IMR-90 (cell line): Measurements from ENCODE around the gene ANKFN1. TPM values are rescaled to one million over a fixed set of nuclear protein-coding genes. Genes with fewer than 3 reads are reported as not detected.

Experiments
- ATAC-seq: fragments of 200-7000 bp; cut with Tn5 transposase; 2 replicates; pipeline ENCODE4 v1.9.1; 2020; ENCODE audit warnings: low read depth, mild to moderate bottlenecking, moderate library complexity
- BruUV-seq: library from RNA; stranded (reverse); fragments of 400-500 nt; replicated peaks from 2 replicates; lab custom pipeline; 2021; lab: Mats Ljungman, UMichigan
- CTCF ChIA-PET: fragments of 300-600 bp; formaldehyde crosslinking; extraction: SDS; loops from one replicate; lab custom pipeline; 2021; ENCODE audit warnings: antibody characterized with exemption; lab: Yijun Ruan, JAX
- POLR2A ChIA-PET: fragments of 300-600 bp; sonication (Branson Sonifier 250); formaldehyde crosslinking; loops from one replicate; lab custom pipeline; 2022; ENCODE audit warnings: antibody characterized with exemption; ENCODE audit not compliant: unreplicated experiment; lab: Charles Lee
- DNase-seq: peaks from one replicate; pipeline ENCODE4 v3.0.0; 2013
- H2AFZ ChIP-seq: replicated peaks from 2 replicates; pipeline ENCODE3; 2013; ENCODE audit warnings: low read length, mild to moderate bottlenecking; ENCODE audit not compliant: poor library complexity
- H2AK5ac ChIP-seq: 2 replicates; pipeline ENCODE4 v1.6.1; 2013; ENCODE audit warnings: low read depth, low read length, inconsistent platforms
- H2AK9ac ChIP-seq: replicated peaks from 2 replicates; pipeline ENCODE3; 2013; ENCODE audit warnings: mild to moderate bottlenecking, low read depth, low read length, moderate library complexity; ENCODE audit not compliant: poor library complexity
- H2BK120ac ChIP-seq: 2 replicates; pipeline ENCODE4 v1.6.1; 2013; ENCODE audit warnings: low read depth, low read length, inconsistent platforms
- H2BK15ac ChIP-seq: 3 replicates; pipeline ENCODE4 v1.6.1; 2013; ENCODE audit warnings: low read depth, low read length, inconsistent platforms
- H2BK20ac ChIP-seq: 2 replicates; pipeline ENCODE4 v1.6.1; 2013; ENCODE audit warnings: low read depth, mild to moderate bottlenecking, inconsistent platforms, low read length, moderate library complexity
- H2BK5ac ChIP-seq: 2 replicates; pipeline ENCODE4 v1.6.1; 2013; ENCODE audit warnings: mild to moderate bottlenecking, low read depth, low read length, inconsistent platforms; ENCODE audit not compliant: poor library complexity, severe bottlenecking
- H3K14ac ChIP-seq: replicated peaks from 2 replicates; pipeline ENCODE4 v1.6.1; 2013; ENCODE audit warnings: low read depth, low read length, inconsistent platforms
- H3K18ac ChIP-seq: 2 replicates; pipeline ENCODE4 v1.6.1; 2013; ENCODE audit warnings: low read depth, low read length, control low read depth
- H3K23ac ChIP-seq: 2 replicates; pipeline ENCODE4 v1.6.1; 2013; ENCODE audit warnings: low read depth, low read length, inconsistent platforms
- H3K27ac ChIP-seq: 2 replicates; pipeline ENCODE4 v1.5.1; 2013; ENCODE audit warnings: mild to moderate bottlenecking, control low read depth, low read length; ENCODE audit not compliant: insufficient read depth
- H3K27me3 ChIP-seq: 2 replicates; pipeline ENCODE4 v1.6.1; 2013; ENCODE audit warnings: low read length; ENCODE audit not compliant: control insufficient read depth, insufficient read depth
- H3K36me3 ChIP-seq: 2 replicates; pipeline ENCODE4 v1.6.1; 2013; ENCODE audit warnings: low read length, mixed read lengths; ENCODE audit not compliant: control insufficient read depth, insufficient read depth
- H3K4ac ChIP-seq: 2 replicates; pipeline ENCODE4 v1.6.1; 2013; ENCODE audit warnings: low read depth, low read length, inconsistent platforms
- H3K4me1 ChIP-seq: 2 replicates; pipeline ENCODE4 v1.6.1; 2013; ENCODE audit warnings: low read length, mixed read lengths; ENCODE audit not compliant: control insufficient read depth, insufficient read depth
- H3K4me2 ChIP-seq: 2 replicates; pipeline ENCODE4 v1.6.1; 2013; ENCODE audit warnings: low read depth, mild to moderate bottlenecking, control low read depth, low read length, moderate library complexity
- H3K4me3 ChIP-seq: 2 replicates; pipeline ENCODE4 v1.5.1; 2013; ENCODE audit warnings: low read depth, mild to moderate bottlenecking, control low read depth, low read length, moderate library complexity; ENCODE audit not compliant: insufficient read depth
- H3K56ac ChIP-seq: 2 replicates; pipeline ENCODE4 v1.6.1; 2013; ENCODE audit warnings: low read length, inconsistent platforms; ENCODE audit not compliant: insufficient read depth; ENCODE audit errors: extremely low read depth
- H3K79me1 ChIP-seq, 2 experiments: 2 replicates each; pipeline ENCODE4 v1.6.1; 2013; ENCODE audit warnings: low read length in 2 of 2, inconsistent platforms in 1 of 2, low read depth in 1 of 2
- H3K9ac ChIP-seq: 2 replicates; pipeline ENCODE4 v1.6.1; 2013; ENCODE audit warnings: low read depth, low read length, control low read depth
- H3K9me1 ChIP-seq: 2 replicates; pipeline ENCODE4 v1.6.1; 2013; ENCODE audit warnings: low read length, inconsistent platforms; ENCODE audit not compliant: insufficient read depth
- H3K9me3 ChIP-seq: 2 replicates; pipeline ENCODE4 v1.6.1; 2013; ENCODE audit warnings: low read length; ENCODE audit not compliant: control insufficient read depth, insufficient read depth
- H4K20me1 ChIP-seq: 2 replicates; pipeline ENCODE4 v1.6.1; 2013; ENCODE audit warnings: low read length, inconsistent platforms; ENCODE audit not compliant: insufficient read depth
- H4K5ac ChIP-seq: 2 replicates; pipeline ENCODE4 v1.6.1; 2013; ENCODE audit warnings: mild to moderate bottlenecking, low read depth, low read length, control low read depth
- H4K8ac ChIP-seq, 2 experiments: 2 replicates each; pipeline ENCODE4 v1.6.1; 2013; ENCODE audit warnings: low read depth in 2 of 2, low read length in 2 of 2, control low read depth in 1 of 2, inconsistent platforms in 1 of 2
- H4K91ac ChIP-seq: 2 replicates; pipeline ENCODE4 v1.6.1; 2013; ENCODE audit warnings: low read depth, low read length, inconsistent platforms; ENCODE audit not compliant: insufficient read depth
- BHLHE40 ChIP-seq: fragments of 150-350 bp; IDR thresholded peaks from 2 replicates; pipeline ENCODE4 v1.6.1; 2016; ENCODE audit warnings: mild to moderate bottlenecking, low read depth, low read length
- CEBPB ChIP-seq: IDR thresholded peaks from 2 replicates; pipeline ENCODE4 v1.6.1; 2012; ENCODE audit warnings: low read depth, low read length, improper control_type of control experiment
- CHD1 ChIP-seq: IDR thresholded peaks from 2 replicates; pipeline ENCODE4 v1.6.1; 2012; ENCODE audit warnings: low read depth, low read length, improper control_type of control experiment
- CTCF ChIP-seq: conservative IDR thresholded peaks from 2 replicates; pipeline ENCODE4 v1.5.1; 2012; ENCODE audit warnings: mild to moderate bottlenecking, low read depth, low read length, improper control_type of control experiment
- ELK1 ChIP-seq: fragments of 150-350 bp; IDR thresholded peaks from 2 replicates; pipeline ENCODE4 v1.6.1; 2016; ENCODE audit warnings: low read depth, mild to moderate bottlenecking, low read length, moderate library complexity, borderline replicate concordance
- FOS ChIP-seq: fragments of 150-350 bp; IDR thresholded peaks from 2 replicates; pipeline ENCODE4 v1.6.1; 2016; ENCODE audit warnings: low read depth, low read length
- MAFK ChIP-seq: IDR thresholded peaks from 2 replicates; pipeline ENCODE4 v1.6.1; 2012; ENCODE audit warnings: low read depth, low read length, improper control_type of control experiment
- MAZ ChIP-seq: IDR thresholded peaks from 2 replicates; pipeline ENCODE4 v1.6.1; 2012; ENCODE audit warnings: low read depth, mild to moderate bottlenecking, low read length, improper control_type of control experiment, moderate library complexity, borderline replicate concordance
- MXI1 ChIP-seq: IDR thresholded peaks from 2 replicates; pipeline ENCODE4 v1.6.1; 2012; ENCODE audit warnings: low read depth, mild to moderate bottlenecking, low read length, moderate library complexity, borderline replicate concordance
- NFE2L2 ChIP-seq: fragments of 150-350 bp; IDR thresholded peaks from 2 replicates; pipeline ENCODE4 v1.6.1; 2016; ENCODE audit warnings: low read depth, mild to moderate bottlenecking, low read length
- POLR2A ChIP-seq: IDR thresholded peaks from 2 replicates; pipeline ENCODE4 v1.6.1; 2012; ENCODE audit warnings: mild to moderate bottlenecking, low read depth, low read length
- RAD21 ChIP-seq: IDR thresholded peaks from 2 replicates; pipeline ENCODE4 v1.6.1; 2012; ENCODE audit warnings: low read length, improper control_type of control experiment
- RCOR1 ChIP-seq: IDR thresholded peaks from 2 replicates; pipeline ENCODE4 v1.6.1; 2012; ENCODE audit warnings: mild to moderate bottlenecking, low read length, improper control_type of control experiment; ENCODE audit not compliant: insufficient replicate concordance
- RFX5 ChIP-seq: IDR thresholded peaks from 2 replicates; pipeline ENCODE4 v1.8.0; 2012; ENCODE audit warnings: low read depth, mild to moderate bottlenecking, low read length, moderate library complexity
- SMC3 ChIP-seq: fragments of 150-350 bp; IDR thresholded peaks from 2 replicates; pipeline ENCODE4 v1.6.1; 2016; ENCODE audit warnings: low read depth, mild to moderate bottlenecking, antibody characterized with exemption, low read length, moderate library complexity
- USF2 ChIP-seq: fragments of 150-350 bp; IDR thresholded peaks from 2 replicates; pipeline ENCODE4 v1.6.1; 2017; ENCODE audit warnings: mild to moderate bottlenecking, antibody characterized with exemption, low read length, low read depth
- WGBS, 2 experiments: methylation state at CpG; one replicate each; pipeline versions ENCODE4 v1.1.5 to v1.1.7; 2013; ENCODE audit warnings: missing lambda C conversion rate in 2 of 2; ENCODE audit not compliant: insufficient read length in 1 of 2; ENCODE audit errors: extremely low coverage in 2 of 2; 5-methylcytosine and 5-hydroxymethylcytosine counted together
- dilution Hi-C: fragments of 300-500 bp; cut with HindIII; formaldehyde crosslinking; loops from one replicate; pipeline ENCODE4 v1.14.3; 2018; ENCODE audit warnings: low sequenced_read_pairs; ENCODE audit not compliant: unreplicated experiment
- in situ Hi-C: fragments of 300-500 bp; cut with MboI; formaldehyde crosslinking; loops from 3 replicates; pipeline ENCODE4 v1.14.3; 2019; ENCODE audit warnings: low sequenced_read_pairs, inconsistent platforms, mixed read lengths
- intact Hi-C: fragments of 100-400 bp; cut with micrococcal nuclease; formaldehyde crosslinking; loops from 2 replicates; pipeline ENCODE4 v1.10.0; 2022
- polyA plus RNA-seq, 3 experiments: library from polyadenylated mRNA; depleted of rRNA; stranded (reverse); fragments of >200 nt; gene quantifications; 2 replicates each; pipeline ENCODE4 v1.2.3, GENCODE V29; 2012; ENCODE audit warnings: low replicate concordance in 1 of 3
- total RNA-seq: library from RNA; depleted of rRNA; stranded (reverse); fragments of >200 nt; gene quantifications from 2 replicates; pipeline ENCODE4 v1.2.3, GENCODE V29; 2012

Gene ANKFN1
- total and polyA plus RNA-seq, 2 of the 4 experiments (the other 2 are of a cell fraction) = not detected

GRCh38 chr17:56465886-56466285 is 312.6 kb downstream of the ANKFN1 start:
- Histone ChIP-seq H2BK20ac (no peak overlapping the region), H3K4me2 (no peak overlapping the region), H2BK120ac (no peak overlapping the region), H3K18ac (no peak overlapping the region), H2AK5ac (no peak overlapping the region), H2AK9ac (no peak overlapping the region), H4K5ac (no peak overlapping the region), H3K36me3 (no peaks in the 10 kb centered on the region), H3K27ac (no peak overlapping the region), H3K56ac (no peak overlapping the region), H4K8ac (no peak overlapping the region), H2AFZ (no peak overlapping the region), H3K14ac (no peak overlapping the region), H3K4me3 (no peak overlapping the region), H3K23ac (no peak overlapping the region), H2BK15ac (no peak overlapping the region), H3K9me1 (no peaks in the 10 kb centered on the region), H3K27me3 (no peaks in the 10 kb centered on the region), H3K79me1 (no peaks in the 10 kb centered on the region), H4K91ac (no peak overlapping the region), H3K9me3 (no peaks in the 10 kb centered on the region), H3K9ac (no peak overlapping the region), H3K4me1 (no peaks in the 10 kb centered on the region), H3K4ac (no peak overlapping the region), H4K20me1 (no peaks in the 10 kb centered on the region), H2BK5ac (no peak overlapping the region)
- CTCF ChIA-PET = no interaction called here
- ATAC-seq (no peak), DNase-seq (no peak)
- dilution Hi-C loops = no loop called here
- intact Hi-C loops = no loop called here
- POLR2A ChIA-PET = interaction anchor here (0.6 kb wide), 1 partner anchor 94 kb away, joined by 3 read pairs; no protein-coding TSS in a partner anchor
- no TSS peak for BruUV-seq
- in situ Hi-C loops = no loop called here
- TF ChIP-seq CHD1 = no peak
- no peak for TF ChIP-seq RFX5
- TF ChIP-seq SMC3 = no peak
- no peak for TF ChIP-seq MXI1
- no peak for TF ChIP-seq CEBPB
- TF ChIP-seq RAD21 = no peak
- no peak for TF ChIP-seq CTCF
- no peak for TF ChIP-seq NFE2L2
- no peak for TF ChIP-seq FOS
- TF ChIP-seq BHLHE40 = no peak
- no peak for TF ChIP-seq POLR2A
- TF ChIP-seq USF2 = no peak
- no peak for TF ChIP-seq RCOR1
- TF ChIP-seq ELK1 = no peak
- TF ChIP-seq MAFK = no peak
- no peak for TF ChIP-seq MAZ
- no CpG with 5 or more reads among the region's 1 CpG for whole genome bisulfite sequencing, 2 experiments
